Activated CD8-positive, alpha-beta T cell treated with anti-CD3 and anti-CD28 coated beads, Interleukin-2, amount 10 ng/mL, durations not matched to agents 7 days and 5 days (primary cell): ENCODE data around the gene MRPL54. TPM values are rescaled to one million over a fixed set of nuclear protein-coding genes. Genes with fewer than 3 reads are reported as not detected.
"Not testable (repeated sequence)": the region's sequence is repeated elsewhere in the genome, so short reads cannot be mapped to it uniquely, and the experiment has no call there.

Source experiments
- ATAC-seq: fragments of 150-1000 bp; cut with Tn5 transposase; one replicate; pipeline ENCODE4 v1.10.0; 2021; ENCODE audit warnings: moderate library complexity
- CTCF ChIA-PET: fragments of 350-600 bp; sonication (Branson Sonifier 250); formaldehyde crosslinking; loops from one replicate; lab custom pipeline; 2021; ENCODE audit warnings: antibody characterized with exemption; lab: Charles Lee
- POLR2A ChIA-PET: fragments of 350-600 bp; sonication (Branson Sonifier 250); formaldehyde crosslinking; loops from one replicate; lab custom pipeline; 2021; ENCODE audit warnings: antibody characterized with exemption; lab: Charles Lee
- DNase-seq: peaks from one replicate; pipeline ENCODE4 v3.0.0-alpha.2; 2020
- H3K27ac Mint-ChIP-seq: one replicate; pipeline ENCODE4 v1.8.0; 2021; ENCODE audit warnings: mild to moderate bottlenecking, mixed read lengths
- H3K27me3 Mint-ChIP-seq: one replicate; pipeline ENCODE4 v1.8.0; 2021; ENCODE audit warnings: low read depth, mixed read lengths
- H3K36me3 Mint-ChIP-seq: one replicate; pipeline ENCODE4 v1.8.0; 2021; ENCODE audit warnings: low read depth, mixed read lengths
- H3K4me1 Mint-ChIP-seq: one replicate; pipeline ENCODE4 v1.8.0; 2021; ENCODE audit warnings: low read depth, mixed read lengths
- H3K4me3 Mint-ChIP-seq: one replicate; pipeline ENCODE4 v1.8.0; 2021; ENCODE audit warnings: mild to moderate bottlenecking, mixed read lengths
- H3K9me3 Mint-ChIP-seq: one replicate; pipeline ENCODE4 v1.8.0; 2022; ENCODE audit warnings: mixed read lengths; ENCODE audit not compliant: insufficient read depth
- total RNA-seq, 2 experiments: library from RNA; stranded (reverse); gene quantifications; one replicate each; pipeline ENCODE4 v1.2.3, GENCODE V29; 2021

The MRPL54 gene
- total RNA-seq, 2 experiments from 2014 or later = 66.9 to 71.4 TPM

DNA sequence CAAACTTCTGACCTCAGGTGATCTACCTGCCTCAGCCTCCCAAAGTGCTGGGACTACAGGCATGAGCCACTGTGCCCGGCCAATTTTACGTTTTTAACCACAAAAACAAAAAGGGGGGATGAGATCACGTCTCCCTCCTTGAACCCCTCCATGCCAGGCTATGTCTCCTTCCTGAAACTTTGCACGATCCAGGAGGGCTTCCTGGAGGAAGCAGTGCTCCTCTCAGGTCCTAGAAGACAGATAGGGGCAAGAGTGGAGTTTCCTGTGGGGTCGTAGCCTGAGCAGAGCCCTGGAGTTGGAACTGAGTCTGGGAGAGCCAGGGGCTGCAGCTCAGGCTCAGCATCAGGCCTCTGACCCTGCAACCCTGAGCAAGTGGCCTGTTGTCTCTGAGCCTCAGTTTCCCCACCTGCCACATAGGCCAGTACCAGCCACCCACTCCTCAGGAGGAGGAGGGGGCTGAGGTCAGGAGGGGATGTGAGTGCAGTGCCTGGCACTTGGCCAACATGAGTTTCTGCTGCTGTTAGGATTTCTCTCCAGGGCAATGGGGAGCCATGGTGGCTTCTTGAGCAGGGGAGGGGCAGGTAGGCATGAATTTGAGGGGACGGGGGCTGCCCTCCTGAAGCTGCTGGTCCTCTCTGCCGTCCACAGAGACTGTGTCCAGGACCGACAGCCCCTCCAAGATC, 17.0 kb upstream of the MRPL54 start:
- H3K9me3 Mint-ChIP-seq = no peaks in the 10 kb centered on the region
- H3K27me3 Mint-ChIP-seq = no peaks in the 10 kb centered on the region
- peaks cover 8% of the 10 kb centered on the region for H3K36me3 Mint-ChIP-seq
- ATAC-seq (no peak), DNase-seq (no peak)
- H3K4me1 Mint-ChIP-seq = no peaks in the 10 kb centered on the region
- H3K4me3 Mint-ChIP-seq = no peak overlapping the region
- CTCF ChIA-PET = no interaction called here
- no peak overlapping the region for H3K27ac Mint-ChIP-seq
- POLR2A ChIA-PET = no interaction called here

GRCh38 chr19:3746371-3747056, 16.0 kb upstream of the MRPL54 start:
- CTCF ChIA-PET = no interaction called here
- H3K36me3 Mint-ChIP-seq = peaks cover 13% of the 10 kb centered on the region
- no peaks in the 10 kb centered on the region for H3K4me1 Mint-ChIP-seq
- no peaks in the 10 kb centered on the region for H3K9me3 Mint-ChIP-seq
- no peak overlapping the region for H3K4me3 Mint-ChIP-seq
- DNase-seq = no peak
- H3K27me3 Mint-ChIP-seq = no peaks in the 10 kb centered on the region
- POLR2A ChIA-PET = no interaction called here
- no peak for ATAC-seq
- H3K27ac Mint-ChIP-seq = no peak overlapping the region

DNA sequence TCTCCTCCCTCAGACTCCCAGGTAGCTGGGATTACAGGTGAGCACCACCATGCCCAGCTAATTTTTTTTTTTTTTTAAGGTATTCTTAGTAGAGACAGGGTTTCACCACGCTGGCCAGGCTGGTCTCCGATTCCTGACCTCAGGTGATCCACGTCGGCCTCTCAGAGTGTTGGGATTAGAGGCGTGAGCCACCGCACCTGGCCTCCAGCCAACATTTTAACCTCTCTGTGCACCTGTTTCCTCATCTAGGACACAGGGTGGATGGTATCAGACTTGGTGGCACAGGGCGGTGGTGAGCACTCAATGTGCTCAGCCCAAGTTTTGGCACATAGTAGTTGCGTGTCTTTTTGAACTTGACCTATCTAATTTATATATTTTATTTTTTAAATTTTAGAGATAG, 13.5 kb upstream of the MRPL54 start:
- ChIA-PET CTCF (no interaction called here), POLR2A (no interaction called here)
- Mint-ChIP-seq H3K9me3 (no peaks in the 10 kb centered on the region), H3K4me1 (no peaks in the 10 kb centered on the region), H3K27me3 (no peaks in the 10 kb centered on the region), H3K4me3 (no peak overlapping the region), H3K27ac (no peak overlapping the region), H3K36me3 (peaks cover 22% of the 10 kb centered on the region)
- ATAC-seq (no peak), DNase-seq (no peak)

GRCh38 chr19:3750211-3750610, 12.3 kb upstream of the MRPL54 start:
- Mint-ChIP-seq H3K27ac (no peak overlapping the region), H3K27me3 (no peaks in the 10 kb centered on the region), H3K4me3 (no peak overlapping the region), H3K4me1 (peaks cover 7% of the 10 kb centered on the region), H3K9me3 (no peaks in the 10 kb centered on the region), H3K36me3 (peaks cover 28% of the 10 kb centered on the region)
- DNase-seq = no peak
- ATAC-seq = no peak
- POLR2A ChIA-PET = no interaction called here
- CTCF ChIA-PET = interaction anchor here (1.1 to 1.2 kb wide), 2 partner anchors 9 to 12 kb away, joined by 3 read pairs; partner anchors contain the start of gene MRPL54

DNA sequence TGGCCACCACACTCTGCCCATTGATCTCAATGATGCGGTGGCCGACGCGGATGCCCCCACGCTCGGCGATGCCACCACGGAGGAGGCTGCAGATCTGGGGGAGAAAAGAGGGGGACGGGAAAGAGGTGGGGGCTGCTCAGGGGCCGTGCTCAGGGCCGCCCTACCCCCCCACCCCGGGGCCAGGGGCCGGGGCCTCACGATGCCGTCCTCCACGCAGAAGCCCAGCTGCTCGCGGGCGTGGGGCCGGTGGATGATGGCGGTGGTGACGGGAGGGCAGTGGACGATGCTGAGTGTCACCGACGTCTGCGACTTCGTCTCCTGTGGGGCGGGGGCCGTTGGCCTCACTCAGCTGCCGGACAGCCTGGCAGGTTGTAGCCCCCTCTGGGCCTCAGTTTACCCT, 11.2 kb upstream of the MRPL54 start:
- Mint-ChIP-seq H3K4me3 (no peak overlapping the region), H3K9me3 (no peaks in the 10 kb centered on the region), H3K27me3 (no peaks in the 10 kb centered on the region), H3K27ac (no peak overlapping the region), H3K36me3 (peaks cover 32% of the 10 kb centered on the region), H3K4me1 (peaks cover 11% of the 10 kb centered on the region)
- ChIA-PET POLR2A (no interaction called here), CTCF (no interaction called here)
- DNase-seq (no peak), ATAC-seq (no peak)

DNA sequence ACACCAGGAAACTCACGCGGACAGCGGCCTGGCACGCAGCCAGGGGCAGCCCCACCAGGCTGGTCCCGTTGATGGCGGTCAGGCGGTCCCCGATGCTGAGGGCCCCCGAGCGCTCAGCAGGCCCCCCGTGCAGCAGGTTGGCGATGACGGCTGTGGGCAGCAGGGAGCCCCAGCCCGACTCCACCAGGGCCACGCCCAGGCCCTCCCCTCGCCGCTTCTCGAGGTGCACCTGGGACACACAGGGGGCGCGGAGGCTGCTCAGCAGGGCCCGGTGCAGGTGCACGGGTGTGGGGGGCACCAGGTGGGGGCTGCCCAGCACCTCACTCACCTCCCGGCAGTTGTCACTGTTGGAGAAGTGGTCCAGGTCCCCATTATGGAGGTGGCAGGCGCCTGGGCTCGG, 10.0 kb upstream of the MRPL54 start:
- ChIA-PET POLR2A (no interaction called here), CTCF (no interaction called here)
- Mint-ChIP-seq H3K9me3 (no peaks in the 10 kb centered on the region), H3K27me3 (no peaks in the 10 kb centered on the region), H3K4me1 (peaks cover 13% of the 10 kb centered on the region), H3K4me3 (no peak overlapping the region), H3K27ac (no peak overlapping the region), H3K36me3 (peaks cover 34% of the 10 kb centered on the region)
- ATAC-seq (no peak), DNase-seq (no peak)

- Mint-ChIP-seq H3K36me3 (peaks cover 40% of the 10 kb centered on the region), H3K4me3 (no peak overlapping the region), H3K9me3 (no peaks in the 10 kb centered on the region), H3K27me3 (no peaks in the 10 kb centered on the region), H3K4me1 (peaks cover 13% of the 10 kb centered on the region), H3K27ac (no peak overlapping the region)
- ATAC-seq (no peak), DNase-seq (no peak)
- ChIA-PET POLR2A (no interaction called here), CTCF (interaction anchor here (1.4 kb wide), 1 partner anchor 9 kb away, joined by 4 read pairs; the partner anchor contains the start of gene MRPL54)
These were observed 8.7 kb upstream of the MRPL54 start for GRCh38 chr19:3753631-3754410.

DNA sequence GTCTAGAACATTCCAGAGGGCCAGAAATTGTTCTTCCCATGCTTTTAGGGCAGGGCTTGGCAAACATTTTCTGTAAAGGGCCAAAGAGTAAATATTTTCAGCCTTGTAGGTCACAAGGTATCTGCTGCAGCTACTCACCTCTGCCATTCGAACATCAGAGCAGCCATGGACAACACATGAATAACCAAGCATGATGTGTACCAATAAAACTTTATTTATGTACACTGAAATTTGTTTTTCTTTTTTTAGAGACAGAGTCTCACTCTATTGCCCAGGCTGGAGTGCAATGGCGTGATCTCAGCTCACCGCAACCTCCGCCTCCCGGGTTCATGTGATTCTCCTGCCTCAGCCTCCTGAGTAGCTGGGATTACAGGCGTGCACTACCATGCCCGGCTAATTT, 4.8 kb upstream of the MRPL54 start:
- CTCF ChIA-PET, POLR2A ChIA-PET, DNase-seq, ATAC-seq, H3K4me3 Mint-ChIP-seq, H3K27me3 Mint-ChIP-seq, H3K27ac Mint-ChIP-seq, H3K9me3 Mint-ChIP-seq: not testable (repeated sequence)
- peaks cover 31% of the 10 kb centered on the region for H3K36me3 Mint-ChIP-seq
- peaks cover 41% of the 10 kb centered on the region for H3K4me1 Mint-ChIP-seq

- CTCF ChIA-PET, DNase-seq, H3K4me3 Mint-ChIP-seq, H3K9me3 Mint-ChIP-seq, POLR2A ChIA-PET, H3K27ac Mint-ChIP-seq, H3K27me3 Mint-ChIP-seq, ATAC-seq: not testable (repeated sequence)
- Mint-ChIP-seq H3K36me3 (peaks cover 34% of the 10 kb centered on the region), H3K4me1 (peaks cover 46% of the 10 kb centered on the region)
These were observed 4.2 kb upstream of the MRPL54 start for GRCh38 chr19:3758297-3758696.

GRCh38 chr19:3759482-3760254, 2.8 kb upstream of the MRPL54 start:
- no peak overlapping the region for H3K27ac Mint-ChIP-seq
- ChIA-PET POLR2A (interaction anchor here (0.6 to 1.1 kb wide), 3 partner anchors 21 to 192 kb away, joined by 3 to 4 read pairs (median 4); no protein-coding TSS in a partner anchor), CTCF (interaction anchor here (1.9 to 4.5 kb wide), 2 partner anchors 20 to 63 kb away, joined by 7 to 40 read pairs; no protein-coding TSS in a partner anchor)
- ATAC-seq = no peak
- H3K9me3 Mint-ChIP-seq = no peaks in the 10 kb centered on the region
- peaks cover 33% of the 10 kb centered on the region for H3K36me3 Mint-ChIP-seq
- DNase-seq = no peak
- H3K4me1 Mint-ChIP-seq = peaks cover 45% of the 10 kb centered on the region
- no peaks in the 10 kb centered on the region for H3K27me3 Mint-ChIP-seq
- peak overlapping the region; percentile 96 for H3K4me3 Mint-ChIP-seq

DNA sequence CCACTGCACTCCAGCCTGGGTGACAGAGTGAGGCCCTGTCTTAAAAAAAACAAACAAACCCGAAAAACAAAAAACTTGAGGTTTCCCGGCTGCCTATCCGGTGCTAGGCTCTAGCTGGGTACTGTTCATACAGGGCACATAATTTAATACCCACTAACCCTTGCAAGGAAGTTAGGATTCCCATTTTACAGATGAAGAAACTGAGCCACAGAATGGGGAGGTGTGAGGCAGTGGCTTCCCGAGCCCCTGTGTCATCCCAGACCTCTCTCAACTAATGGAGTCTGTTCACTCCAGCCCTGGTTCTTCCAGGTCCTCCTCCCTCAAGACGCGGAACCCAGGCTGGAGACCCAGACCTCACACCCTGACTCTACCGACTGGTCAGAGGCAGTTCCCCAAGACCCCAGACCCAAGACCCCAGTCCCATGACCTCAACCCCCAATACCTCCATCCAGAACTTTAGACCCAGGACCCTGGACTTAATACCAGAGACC, 1.6 kb upstream of the MRPL54 start:
- ChIA-PET POLR2A (interaction anchor here (0.6 to 1.1 kb wide), 3 partner anchors 9 to 52 kb away, joined by 3 to 4 read pairs (median 4); no protein-coding TSS in a partner anchor), CTCF (interaction anchor here (1.2 to 4.5 kb wide), 7 partner anchors 21 to 380 kb away, joined by 3 to 40 read pairs (median 7); no protein-coding TSS in a partner anchor)
- H3K27me3 Mint-ChIP-seq = no peaks in the 10 kb centered on the region
- ATAC-seq = no peak
- peaks cover 25% of the 10 kb centered on the region for H3K36me3 Mint-ChIP-seq
- H3K27ac Mint-ChIP-seq = peak overlapping the region; percentile 93
- no peaks in the 10 kb centered on the region for H3K9me3 Mint-ChIP-seq
- peaks cover 37% of the 10 kb centered on the region for H3K4me1 Mint-ChIP-seq
- peak; percentile 44 for DNase-seq
- peak overlapping the region; percentile 96 for H3K4me3 Mint-ChIP-seq
